Glomerular visceral epithelial cell (primary cell): ENCODE measurements around the gene SIX4.

Experiments used
- DNase-seq: peaks from one replicate; pipeline ENCODE4 v3.0.0-alpha.2; 2016; ENCODE audit errors: extremely low spot score

Gene SIX4

GRCh38 chr14:60722107-60722356, 2.1 kb downstream of the SIX4 start:
- no peak for DNase-seq

DNA sequence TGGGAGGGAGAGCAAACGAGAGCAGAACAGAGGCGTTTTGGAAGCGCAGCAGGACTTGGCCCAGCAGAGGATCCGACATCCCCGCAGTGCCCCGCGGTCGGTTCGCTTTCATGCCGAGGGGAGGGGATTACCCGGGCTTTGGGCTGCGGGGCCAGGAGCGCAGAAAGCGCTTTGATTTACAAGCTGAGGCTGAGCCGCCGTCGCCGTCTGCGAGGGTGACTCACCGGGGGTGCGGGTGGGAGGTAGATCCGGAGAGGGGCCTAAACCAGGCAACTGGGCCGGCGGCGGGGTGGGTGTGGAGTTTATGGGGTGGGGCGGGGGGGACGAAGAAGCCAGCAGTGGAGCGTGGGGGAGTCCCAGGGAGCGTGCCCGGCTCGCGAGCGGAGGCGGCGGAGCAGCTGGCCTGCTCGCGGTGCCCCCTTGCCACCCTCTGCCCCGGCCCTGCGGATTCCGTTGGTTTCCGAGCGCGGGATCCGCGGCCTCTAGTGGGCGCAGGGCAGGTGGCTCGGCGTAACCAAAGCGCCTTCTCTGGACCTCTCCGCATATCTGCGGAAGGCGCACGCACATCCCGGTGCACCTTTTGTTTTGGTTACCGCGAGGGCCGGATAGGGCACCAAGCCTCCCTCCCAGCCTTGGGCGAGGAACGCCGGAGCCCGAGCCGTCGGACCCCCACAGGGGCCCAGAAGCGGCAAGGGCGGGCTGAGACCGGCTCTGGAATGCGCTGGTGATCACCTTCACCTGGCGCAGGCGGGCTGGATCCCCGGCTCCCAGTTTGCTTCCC, 2.6 kb downstream of the SIX4 start:
- peak; percentile 62 for DNase-seq

- no peak for DNase-seq
Observed at GRCh38 chr14:60720962-60721325, 3.2 kb downstream of the SIX4 start.

GRCh38 chr14:60720391-60720790, 3.8 kb downstream of the SIX4 start:
- DNase-seq: no peak

GRCh38 chr14:60713513-60713912, 10.6 kb downstream of the SIX4 start:
- DNase-seq: no peak

- no peak for DNase-seq
Observed at GRCh38 chr14:60710494-60710893, 13.7 kb downstream of the SIX4 start.

- no peak for DNase-seq
Observed at GRCh38 chr14:60707858-60708257, 16.3 kb downstream of the SIX4 start.

- DNase-seq: no peak
Observed at GRCh38 chr14:60705100-60705499, 19.1 kb downstream of the SIX4 start.

DNA sequence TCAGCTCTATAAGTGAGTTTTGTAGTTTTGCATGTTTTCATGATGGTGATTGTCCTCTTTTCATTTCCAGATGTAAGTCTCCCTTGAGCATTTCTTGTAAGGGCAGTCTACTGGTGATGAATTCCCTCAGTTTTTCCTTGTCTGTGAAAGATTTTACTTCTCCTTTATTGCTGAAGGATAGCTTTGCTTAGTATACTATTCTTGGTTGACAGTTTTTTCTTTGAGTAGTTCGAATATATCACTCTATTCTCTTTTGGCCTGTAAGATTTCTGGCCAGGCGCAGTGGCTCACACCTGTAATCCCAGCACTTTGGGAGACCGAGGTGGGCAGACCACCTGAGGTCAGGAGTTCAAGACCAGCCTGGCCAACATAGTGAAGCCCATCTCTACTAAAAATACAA, 23.6 kb downstream of the SIX4 start:
- no peak for DNase-seq

DNA sequence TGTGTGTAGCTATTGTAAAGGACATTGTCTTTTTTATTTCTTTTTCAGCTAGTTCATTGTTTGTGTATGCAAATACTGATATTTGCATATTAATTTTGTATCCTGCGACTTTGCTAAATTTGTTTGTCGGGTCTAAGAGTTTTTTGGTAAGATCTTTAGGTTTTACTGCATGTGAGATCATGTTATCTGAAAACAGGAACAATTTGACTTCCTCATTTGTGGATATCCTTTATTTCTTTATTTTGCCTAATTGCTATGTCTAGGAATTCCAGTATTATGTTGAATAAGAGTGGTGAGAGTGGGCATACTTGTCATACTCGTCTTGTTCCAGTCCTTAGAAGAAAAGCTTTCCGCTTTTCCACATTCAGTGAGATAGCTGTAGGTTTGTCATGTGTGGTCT, 28.8 kb downstream of the SIX4 start:
- DNase-seq: no peak

- DNase-seq: no peak
Observed at GRCh38 chr14:60691383-60692113, 32.6 kb downstream of the SIX4 start.

DNA sequence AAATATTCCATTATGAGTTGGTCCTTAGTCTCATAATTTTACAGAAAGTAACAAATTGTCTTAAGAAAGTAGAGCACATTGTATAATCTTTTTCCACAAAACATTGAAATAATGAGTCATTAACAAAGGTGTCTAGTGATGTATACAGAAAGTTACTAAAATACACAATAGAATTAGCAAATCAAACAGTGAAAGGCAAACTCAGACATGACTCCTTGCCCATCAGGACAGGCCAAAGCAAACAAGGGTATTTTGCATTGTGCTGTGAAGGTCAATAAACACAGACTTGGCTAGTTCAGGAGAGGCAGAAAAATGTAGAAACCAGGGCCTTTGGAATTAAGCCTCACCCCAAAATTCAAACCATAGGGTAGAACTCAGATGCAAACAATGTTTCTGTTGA, 37.3 kb downstream of the SIX4 start:
- DNase-seq: no peak

DNA sequence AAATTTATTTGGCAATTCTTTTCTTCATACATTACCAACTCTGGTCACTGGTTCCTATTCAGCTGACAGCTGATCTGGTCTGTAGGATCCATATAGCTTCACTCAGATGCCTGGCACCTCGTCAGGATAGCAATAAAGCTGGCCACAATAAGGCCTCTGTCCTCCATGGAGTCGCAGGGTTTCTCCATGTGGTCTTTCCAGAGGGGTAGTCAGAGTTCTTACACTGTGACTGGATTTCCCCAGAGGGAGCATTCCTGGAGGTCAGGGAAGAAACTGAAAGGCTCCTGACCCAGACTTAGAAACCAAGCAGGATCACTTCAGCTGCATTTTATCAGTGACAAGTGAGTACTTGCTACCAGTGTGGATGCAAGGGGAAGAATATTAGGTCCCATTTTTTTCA, 39.9 kb downstream of the SIX4 start:
- no peak for DNase-seq

DNA sequence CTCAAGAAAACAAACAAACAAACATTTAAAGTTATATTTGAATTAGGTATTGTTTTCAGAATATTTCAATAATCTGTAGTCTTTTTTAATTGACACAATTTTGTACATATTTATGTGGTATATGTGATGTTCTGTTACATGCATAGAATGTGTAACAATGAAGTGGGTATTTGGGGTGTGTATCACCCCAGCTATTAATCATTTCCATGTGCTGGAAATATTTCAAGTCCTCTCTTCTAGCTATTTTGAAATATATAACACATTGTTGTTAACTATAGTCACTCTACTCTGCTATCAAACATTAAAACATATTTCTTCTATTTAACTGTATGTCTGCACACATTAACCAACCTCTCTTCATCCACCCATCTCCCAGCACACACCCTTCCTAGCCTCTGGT, 42.9 kb downstream of the SIX4 start:
- no peak for DNase-seq

DNA sequence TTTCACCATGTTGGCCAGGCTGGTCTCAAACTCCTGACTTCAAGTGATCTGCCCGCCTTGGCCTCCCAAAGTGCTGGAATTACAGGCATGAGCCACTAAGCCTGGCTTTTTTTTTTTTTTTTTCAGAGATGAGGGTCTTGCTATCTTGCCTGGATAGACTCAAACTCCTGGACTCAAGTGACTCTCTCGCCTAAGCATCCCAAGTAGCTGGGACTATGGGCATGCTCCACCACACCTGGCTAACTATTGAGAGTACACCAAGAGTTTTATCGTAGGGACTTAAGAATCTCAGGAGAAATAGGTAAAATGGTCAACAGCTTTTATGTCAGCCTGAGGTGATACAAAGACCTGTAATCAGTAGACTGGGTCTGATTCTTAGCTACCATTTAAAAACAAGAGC, 43.6 kb downstream of the SIX4 start:
- DNase-seq: no peak

GRCh38 chr14:60679566-60680258, 44.4 kb downstream of the SIX4 start:
- no peak for DNase-seq

- DNase-seq: no peak
Observed at GRCh38 chr14:60677701-60678100, 46.5 kb downstream of the SIX4 start.

GRCh38 chr14:60670989-60671388, 53.2 kb downstream of the SIX4 start:
- DNase-seq: no peak

DNA sequence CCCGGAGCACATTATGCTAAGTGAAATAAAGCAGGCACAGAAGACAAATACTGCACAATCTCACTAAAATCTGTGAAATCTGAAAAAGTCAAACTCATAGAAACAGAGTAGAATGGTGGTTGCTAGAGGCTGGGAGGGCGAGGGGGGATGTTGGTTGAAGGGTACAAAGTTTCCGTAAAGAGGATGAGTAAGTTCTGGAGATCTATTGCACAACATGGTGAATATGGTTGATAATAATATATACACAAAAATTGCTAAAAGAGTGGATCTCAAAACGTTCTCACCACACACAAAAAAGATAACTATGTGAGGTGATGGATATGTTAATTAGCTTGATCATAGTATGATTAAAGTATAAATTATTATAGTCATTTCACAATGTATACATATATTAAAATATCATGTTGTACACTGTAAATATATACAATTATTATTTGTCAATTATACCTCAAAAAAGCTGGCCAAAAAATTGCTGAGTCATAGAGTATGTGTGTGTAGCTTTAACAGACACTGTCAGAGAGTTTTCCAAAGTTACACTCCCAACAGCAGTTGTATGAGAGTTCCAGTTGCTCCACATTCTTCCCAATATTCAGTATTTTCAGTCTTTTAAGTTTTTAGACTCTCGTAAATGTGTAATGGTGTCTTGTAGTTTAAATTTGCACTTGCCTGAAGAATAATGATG, 55.6 kb downstream of the SIX4 start:
- DNase-seq: no peak

GRCh38 chr14:60665177-60665550, 59.0 kb downstream of the SIX4 start:
- DNase-seq: no peak

DNA sequence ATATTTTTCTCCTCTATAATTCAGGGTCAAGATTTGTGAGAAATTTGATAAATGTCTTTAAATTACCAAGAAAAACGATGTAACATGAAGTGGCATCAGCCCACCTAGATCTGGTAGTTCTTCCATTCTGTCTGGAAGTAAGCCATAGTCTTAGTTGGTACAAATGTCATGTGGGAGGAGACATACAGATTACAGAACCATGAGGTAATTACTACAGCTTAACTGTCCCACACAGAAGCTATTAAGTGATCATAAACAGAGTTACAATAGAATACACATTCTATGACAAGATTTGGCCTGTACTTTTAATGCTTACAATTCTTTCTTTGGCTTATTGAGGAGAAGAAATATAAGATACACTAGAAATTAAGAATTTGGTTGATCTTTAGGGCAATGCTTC, 61.2 kb downstream of the SIX4 start:
- no peak for DNase-seq

DNA sequence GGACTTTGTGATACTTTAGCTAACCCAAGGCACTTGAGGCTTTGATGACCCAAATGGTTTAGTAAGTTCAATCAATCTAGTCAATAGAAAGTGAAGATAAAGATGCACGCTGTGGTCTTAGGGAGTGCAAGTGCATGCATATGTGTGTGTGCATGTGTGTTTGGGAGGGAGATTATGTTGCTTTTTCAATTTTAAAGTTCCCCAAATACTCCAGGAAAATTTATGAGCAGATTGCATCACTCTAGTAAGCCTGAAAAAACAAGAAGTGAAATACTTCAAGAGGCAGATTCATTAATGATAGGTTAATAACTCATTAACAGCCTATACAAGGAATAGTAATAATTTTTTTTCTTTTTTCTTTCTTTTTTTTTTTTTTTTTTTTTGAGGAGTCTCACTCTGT, 62.4 kb downstream of the SIX4 start:
- no peak for DNase-seq
